HG02610 (cell line): ENCODE data around the gene FAM83F.

ENCODE experiments used
- ATAC-seq: cut with Tn5 transposase; IDR thresholded peaks from one replicate; pipeline ENCODE4 v1.9.1; 2021; ENCODE audit warnings: mild to moderate bottlenecking, moderate library complexity; ENCODE audit not compliant: unreplicated experiment

FAM83F gene

DNA sequence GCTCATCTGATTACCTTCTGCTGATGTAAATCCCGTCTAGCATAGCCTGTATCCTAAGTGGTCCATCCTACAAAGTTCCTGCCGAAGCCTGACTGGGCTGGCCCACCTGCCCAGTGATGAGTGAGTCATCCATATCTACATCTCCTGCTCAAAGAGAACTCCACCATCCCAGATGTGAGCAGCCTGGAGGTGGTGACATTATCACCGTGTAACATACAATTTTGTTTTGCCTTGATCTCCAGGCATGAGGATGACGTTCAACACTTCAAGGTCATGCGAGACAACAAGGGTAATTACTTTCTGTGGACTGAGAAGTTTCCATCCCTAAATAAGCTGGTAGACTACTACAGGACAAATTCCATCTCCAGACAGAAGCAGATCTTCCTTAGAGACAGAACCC is 29.0 kb upstream of the FAM83F start:
- no peak for ATAC-seq

DNA sequence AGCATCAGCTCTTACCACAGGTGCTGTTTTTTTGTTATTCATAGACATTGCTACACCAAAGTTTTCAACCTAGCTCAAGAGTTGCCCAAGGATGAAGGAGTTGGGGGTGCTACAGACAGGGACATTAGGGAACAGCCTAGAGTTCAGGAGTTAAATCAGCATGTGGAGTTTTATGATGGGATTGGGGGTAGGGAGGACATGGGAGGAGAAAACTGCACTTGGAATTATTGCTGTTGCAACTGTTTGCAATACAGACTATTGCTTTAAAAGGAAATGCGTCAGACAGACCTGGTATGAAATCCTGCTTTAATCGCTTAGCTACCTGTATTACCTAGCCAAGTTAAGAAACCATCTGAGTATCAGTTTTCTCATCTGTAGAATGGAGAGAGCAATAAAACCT is 28.3 kb upstream of the FAM83F start:
- no peak for ATAC-seq

- ATAC-seq = no peak
Measured at GRCh38 chr22:39967103-39967829, 27.5 kb upstream of the FAM83F start.

DNA sequence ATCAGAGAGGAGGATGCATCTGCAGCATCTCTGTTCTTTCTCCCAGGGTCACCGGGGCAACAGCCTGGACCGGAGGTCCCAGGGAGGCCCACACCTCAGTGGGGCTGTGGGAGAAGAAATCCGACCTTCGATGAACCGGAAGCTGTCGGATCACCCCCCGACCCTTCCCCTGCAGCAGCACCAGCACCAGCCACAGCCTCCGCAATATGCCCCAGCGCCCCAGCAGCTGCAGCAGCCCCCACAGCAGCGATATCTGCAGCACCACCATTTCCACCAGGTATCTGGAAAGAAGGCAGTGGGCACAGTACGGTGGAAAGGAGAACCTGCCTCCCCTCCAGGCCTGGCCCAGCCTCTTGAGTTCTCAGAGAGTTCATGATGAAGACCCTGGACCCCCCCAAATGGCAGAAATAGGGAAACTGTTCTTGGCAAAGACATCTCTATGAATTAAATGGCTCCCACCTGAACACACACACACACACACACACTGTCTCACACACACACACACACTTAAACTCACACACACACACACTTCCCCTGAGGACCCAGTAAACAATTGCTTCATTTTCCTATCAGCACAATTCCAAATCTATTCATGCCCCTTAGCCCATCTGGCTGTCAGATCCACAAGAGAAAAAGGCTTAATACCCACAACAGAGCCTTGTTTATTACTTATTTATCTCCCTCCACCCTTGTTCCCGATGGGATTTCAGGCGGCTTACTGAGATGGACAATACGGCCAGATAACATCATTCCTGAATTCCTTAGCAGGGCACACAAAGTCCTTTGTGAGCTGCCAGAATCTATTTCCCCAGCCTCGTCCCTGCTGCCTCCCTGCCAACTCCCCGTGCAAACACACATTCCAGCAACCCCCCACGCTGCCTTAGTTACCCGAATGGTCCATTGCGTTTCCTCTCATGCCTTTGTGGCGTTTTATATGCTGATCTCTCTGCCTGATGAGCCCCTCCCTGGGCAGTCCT is 26.5 kb upstream of the FAM83F start:
- no peak for ATAC-seq

DNA sequence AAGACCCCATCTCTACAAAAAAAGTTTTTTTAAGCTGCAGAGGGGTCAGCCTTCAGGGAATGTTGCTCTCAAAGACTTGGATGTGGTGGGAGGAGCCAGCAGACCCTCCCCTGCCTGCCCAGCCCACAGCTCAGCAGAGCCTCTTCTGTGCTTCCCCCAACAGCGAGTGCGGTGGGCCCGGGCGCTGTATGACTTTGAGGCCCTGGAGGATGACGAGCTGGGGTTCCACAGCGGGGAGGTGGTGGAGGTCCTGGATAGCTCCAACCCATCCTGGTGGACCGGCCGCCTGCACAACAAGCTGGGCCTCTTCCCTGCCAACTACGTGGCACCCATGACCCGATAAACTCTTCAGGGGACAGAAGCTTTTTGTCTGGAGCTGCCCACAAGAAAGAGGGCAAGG is 24.0 kb upstream of the FAM83F start:
- ATAC-seq = no peak

DNA sequence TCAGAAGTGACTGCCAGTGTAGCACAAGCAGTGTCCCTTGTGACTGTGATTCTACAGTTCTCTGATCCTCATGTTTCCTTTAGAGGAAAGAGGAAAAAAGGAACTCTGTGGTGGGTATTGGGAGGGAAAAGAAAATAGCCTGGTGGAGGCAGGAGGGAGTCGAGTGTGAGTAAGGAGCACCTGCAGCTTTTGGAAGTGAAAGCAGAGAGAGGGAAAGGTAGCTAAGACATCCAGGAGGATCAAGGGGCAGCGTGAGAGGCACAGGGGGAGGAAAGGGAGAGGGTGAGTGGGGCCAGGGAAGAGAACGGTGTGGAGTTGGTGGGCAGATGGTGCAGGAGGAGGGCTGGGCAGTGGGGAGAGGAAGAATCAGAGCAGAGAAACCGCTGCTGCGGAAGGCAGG is 22.1 kb upstream of the FAM83F start:
- ATAC-seq = no peak

GRCh38 chr22:39973656-39974055 is 21.1 kb upstream of the FAM83F start:
- no peak for ATAC-seq

- ATAC-seq = no peak
Measured at GRCh38 chr22:39974065-39974464, 20.7 kb upstream of the FAM83F start.

- no peak for ATAC-seq
Measured at GRCh38 chr22:39979048-39979447, 15.7 kb upstream of the FAM83F start.

DNA sequence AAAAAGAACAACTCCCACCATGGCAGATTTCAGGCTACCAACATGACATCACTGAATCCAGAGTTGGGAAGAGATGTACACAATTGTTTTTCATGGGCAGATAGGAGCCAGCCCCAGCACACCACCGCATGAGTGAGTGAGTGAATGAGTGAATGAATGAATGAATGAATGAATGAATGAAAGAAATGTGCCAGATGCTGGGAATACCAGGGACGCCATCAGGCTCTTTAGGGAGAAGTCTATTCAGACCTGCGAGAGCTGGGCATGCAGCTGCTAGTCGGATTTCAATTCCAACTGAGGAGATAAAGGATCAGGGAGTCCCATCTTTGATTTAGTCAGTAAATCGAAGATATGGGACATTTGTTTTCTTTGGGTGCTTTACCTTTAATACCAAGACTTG is 15.3 kb upstream of the FAM83F start:
- no peak for ATAC-seq

DNA sequence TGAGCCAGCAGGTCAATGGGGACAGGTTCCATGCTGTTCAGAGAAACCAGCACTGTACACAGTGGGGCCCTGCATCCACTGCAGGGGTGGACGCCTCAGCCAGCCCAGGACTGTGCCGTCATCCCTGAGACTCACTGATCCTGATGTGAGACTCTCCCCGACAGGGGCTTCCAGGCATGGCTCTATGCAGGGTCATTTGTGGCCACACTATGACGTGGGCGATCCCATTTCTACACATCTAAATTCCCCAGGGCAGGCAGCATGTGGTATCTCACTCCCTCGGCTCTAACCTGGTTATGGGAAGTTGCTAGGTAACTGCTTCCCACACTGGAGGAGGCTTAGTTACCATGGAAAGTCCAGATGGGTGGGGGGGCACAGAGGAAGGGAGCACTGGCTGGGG is 14.2 kb upstream of the FAM83F start:
- ATAC-seq = no peak

GRCh38 chr22:39983346-39983745 is 11.4 kb upstream of the FAM83F start:
- no peak for ATAC-seq

DNA sequence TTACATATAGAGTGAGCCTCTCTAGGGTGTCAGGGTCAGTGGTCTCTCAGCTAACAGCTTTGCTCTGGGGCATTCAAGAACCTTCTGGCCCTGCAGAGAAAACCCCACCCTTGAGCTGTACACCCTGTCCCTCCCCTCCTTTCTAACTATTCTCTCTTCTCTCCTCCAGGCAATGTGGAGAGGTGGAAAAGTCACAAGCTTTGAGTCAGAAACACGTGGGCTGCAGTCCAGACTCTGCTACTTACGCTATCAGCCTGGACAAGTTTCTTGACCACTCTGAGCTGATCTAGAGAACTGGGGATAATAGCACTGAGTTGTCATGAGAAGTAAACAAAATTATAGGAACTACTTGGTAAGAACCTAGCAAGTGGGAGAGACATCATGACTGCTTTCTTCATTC is 10.7 kb upstream of the FAM83F start:
- no peak for ATAC-seq

- no peak for ATAC-seq
Measured at GRCh38 chr22:39984746-39985145, 10.0 kb upstream of the FAM83F start.

- ATAC-seq = no peak
Measured at GRCh38 chr22:39985383-39986035, 9.2 kb upstream of the FAM83F start.

- ATAC-seq = no peak
Measured at GRCh38 chr22:39988386-39989114, 6.2 kb upstream of the FAM83F start.

GRCh38 chr22:39989633-39990032 is 5.1 kb upstream of the FAM83F start:
- no peak for ATAC-seq

GRCh38 chr22:39990686-39991085 is 4.1 kb upstream of the FAM83F start:
- ATAC-seq = no peak

DNA sequence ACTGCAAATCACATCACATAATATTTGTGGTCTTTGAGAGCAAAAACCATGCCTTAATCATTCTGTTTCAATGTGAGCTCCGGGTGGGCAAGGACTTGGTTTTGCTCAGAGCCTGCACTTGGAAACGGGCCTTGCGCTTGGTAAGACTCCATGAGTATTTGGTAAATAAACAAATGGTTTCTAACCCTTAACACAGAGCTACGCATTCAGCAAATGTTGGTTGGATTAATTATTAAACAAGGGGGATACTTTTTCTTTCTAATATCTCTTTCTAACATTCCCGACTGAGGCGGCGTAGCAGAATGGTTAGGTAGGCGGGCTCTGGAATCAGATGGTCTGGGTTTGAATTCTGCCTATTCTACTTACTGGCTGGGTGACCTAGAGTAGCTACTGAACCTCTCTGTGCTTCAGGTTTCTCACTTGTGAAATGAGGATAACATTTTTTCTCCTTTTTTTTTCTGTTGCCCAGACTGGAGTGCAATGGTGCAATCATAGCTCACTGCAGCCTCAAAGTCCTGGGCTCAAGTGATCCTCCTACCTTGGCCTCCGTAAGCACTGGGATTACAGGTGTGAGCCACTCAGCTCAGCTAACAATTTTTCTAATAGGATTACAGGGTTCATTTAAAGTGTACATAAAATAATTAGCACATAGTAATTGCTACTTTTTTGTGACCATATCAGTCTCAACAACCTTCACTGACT is 3.4 kb upstream of the FAM83F start:
- no peak for ATAC-seq

- ATAC-seq = no peak
Measured at GRCh38 chr22:39992088-39992826, 2.5 kb upstream of the FAM83F start.
